Stimulated activated CD4-positive, alpha-beta T cell treated with anti-CD3 and anti-CD28 coated beads, Interleukin-4, amount 100 ng/mL, for 24 hours (primary cell): Measurements from ENCODE around the gene SAXO1.
"Not testable (repeated sequence)": the region's sequence is repeated elsewhere in the genome, so short reads cannot be mapped to it uniquely, and the experiment has no call there.

Experiments used
- DNase-seq: peaks from one replicate; pipeline ENCODE4 v3.0.0-alpha.2; 2020

The SAXO1 gene

DNA sequence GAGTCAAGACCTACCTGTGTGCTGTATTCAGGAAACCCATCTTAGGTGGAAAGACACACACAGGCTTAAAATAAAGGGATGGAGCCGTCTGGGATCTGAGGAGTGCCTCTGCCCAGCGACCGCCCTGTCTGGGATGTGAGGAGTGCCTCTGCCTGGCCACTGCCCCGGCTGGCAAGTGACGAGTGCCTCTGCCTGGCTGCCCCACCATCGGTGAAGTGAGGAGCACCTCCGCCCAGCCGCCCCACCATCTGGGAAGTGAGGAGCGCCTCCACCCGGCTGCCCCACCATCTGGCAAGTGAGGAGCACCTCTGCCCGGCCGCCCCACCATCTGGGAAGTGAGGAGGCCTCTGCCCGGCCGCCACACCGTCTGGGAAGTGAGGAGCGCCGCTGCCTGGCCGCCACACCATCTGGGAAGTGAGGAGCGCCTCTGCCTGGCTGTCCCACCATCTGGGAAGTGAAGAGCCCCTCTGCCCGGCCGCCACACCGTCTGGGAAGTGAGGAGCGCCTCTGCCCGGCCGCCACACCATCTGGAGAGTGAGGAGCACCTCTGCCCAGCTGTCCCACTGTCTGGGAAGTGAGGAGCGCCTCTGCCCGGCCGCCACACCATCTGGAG is 33.7 kb downstream of the SAXO1 start:
- no peak for DNase-seq

DNA sequence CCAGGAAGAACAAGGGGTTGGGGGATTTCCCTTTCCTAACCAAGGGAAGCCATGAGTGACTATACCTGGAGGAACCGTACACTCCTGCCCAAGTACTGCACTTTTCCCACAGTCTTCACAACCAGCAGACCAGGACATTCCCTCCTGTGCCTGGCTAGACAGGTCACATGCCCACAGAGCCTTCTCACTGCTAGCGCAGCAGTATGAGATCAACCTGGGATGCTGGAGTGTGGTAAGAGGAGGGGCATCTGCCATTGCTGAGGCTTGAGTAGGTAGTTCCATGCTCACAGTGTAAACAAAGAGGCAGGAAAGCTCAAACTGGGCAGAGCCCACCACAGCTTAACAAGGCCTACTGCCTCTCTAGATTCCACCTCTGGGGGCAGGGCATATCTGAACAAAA is 35.9 kb downstream of the SAXO1 start:
- DNase-seq: no peak

DNA sequence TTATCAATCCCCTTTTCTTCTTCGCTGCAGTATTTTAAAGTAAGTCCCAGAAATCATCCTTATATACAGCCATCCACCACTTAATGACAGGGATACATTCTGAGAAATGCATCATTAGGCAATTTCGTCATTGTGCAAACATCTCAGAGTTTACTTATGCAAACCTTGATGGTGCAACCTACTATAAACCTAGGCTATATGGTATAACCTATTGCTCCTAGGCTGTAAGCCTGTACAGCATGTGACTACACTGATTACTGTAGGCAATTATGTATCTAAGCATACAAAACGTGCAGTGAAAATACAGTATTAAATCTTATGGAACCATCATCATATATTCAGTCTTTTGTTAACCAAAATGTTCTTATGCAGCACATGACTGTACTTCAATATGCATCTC is 36.8 kb downstream of the SAXO1 start:
- no peak for DNase-seq

DNA sequence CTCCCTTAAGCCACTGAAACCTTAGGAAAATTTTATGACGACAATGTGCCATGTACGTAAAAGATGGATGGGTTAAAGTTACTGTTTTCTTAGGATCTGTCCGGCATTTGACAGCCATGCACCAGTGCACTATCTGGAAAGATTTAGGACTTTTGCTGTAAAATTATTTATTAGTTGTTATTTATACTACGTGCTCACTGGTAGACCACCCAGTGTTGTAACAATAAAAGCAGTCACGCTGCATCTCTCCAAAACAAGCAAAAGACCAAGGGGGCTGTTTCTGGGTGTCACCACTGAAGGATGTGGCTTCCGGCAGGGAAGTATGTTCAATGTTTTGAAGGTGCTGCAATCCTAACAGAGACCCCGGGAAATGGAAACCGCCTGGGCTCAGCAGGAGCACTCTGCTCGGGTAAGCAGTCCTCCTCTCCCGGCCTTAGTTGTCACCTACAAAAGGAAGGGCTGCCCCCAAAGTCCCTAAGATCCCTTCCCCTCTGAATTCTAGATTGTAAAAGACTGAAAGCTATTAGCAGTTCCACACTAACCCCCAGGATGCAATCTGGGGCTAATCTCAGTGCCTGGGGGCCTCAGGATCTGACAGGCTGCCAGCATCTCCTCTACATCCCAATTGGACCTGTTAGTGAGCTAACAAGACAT is 38.6 kb downstream of the SAXO1 start:
- DNase-seq: no peak

DNA sequence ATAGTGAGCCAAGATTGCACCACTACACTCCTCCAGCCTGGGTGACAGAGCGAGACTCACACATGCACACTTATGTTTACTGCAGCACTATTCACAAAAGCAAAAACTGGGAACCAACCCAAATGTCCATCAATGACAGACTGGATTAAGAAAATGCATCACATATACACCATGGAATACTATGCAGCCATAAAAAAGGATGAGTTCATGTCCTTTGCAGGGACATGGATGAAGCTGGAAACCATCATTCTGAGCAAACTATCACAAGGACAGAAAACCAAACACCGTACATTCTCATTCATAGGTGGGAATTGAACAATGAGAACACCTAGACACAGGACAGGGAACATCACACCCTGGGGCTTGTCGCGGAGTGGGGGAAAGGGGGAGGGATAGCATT is 41.8 kb downstream of the SAXO1 start:
- not testable (repeated sequence) for DNase-seq

DNA sequence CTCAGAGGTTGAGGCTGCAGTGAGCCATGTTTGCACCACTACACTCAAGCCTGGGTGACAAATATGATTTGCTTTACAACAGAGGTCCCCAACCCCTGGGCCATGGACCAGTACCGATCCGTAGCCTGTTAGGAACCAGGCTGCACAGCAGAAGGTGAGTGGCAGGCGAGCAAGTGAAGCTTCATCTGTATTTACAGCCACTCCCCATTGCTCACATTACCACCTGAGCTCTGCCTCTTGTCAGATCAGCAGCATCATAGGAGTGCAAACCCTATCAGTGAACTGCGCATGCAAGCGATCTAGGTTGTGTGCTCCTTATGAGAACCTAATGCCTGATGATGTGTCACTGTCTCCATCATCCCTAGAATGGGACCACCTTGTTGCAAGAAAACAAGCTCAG is 42.5 kb downstream of the SAXO1 start:
- no peak for DNase-seq

DNA sequence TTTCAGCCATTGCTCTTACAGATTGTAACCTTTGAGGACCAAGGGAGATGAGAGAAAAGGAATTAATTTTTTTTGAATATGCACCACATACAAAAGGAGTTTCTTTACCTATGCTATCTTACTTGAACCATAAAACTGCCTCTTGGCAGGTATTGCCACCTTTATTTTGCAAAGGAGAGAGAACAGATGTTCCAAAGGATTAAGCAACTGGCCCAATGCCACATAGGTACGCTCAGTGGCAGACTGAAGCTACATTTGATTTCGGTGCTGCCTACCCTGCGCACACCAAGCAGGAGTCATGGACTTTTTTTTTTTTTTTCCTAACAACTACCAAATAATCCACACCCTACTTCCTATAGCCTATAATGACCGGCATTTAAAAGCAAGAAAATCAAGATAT is 43.1 kb downstream of the SAXO1 start:
- no peak for DNase-seq

DNA sequence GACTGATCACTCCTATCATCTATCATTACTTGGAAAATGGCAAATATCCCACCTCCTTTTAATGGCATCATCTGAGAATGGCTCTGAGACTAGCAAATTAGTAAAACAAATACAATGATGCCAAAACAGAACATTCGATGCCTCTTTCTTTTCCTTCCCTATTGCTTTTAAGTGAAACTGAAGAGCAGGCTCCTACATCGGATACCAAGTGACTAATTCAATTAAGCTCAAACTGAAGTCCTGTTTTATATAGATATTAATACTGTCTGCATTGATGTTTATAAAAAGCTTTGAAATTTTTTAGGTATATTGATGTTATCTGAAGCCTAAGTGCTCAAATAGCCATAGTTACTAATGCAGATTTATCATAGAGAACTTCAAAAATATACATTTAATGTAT is 43.9 kb downstream of the SAXO1 start:
- DNase-seq: no peak

DNA sequence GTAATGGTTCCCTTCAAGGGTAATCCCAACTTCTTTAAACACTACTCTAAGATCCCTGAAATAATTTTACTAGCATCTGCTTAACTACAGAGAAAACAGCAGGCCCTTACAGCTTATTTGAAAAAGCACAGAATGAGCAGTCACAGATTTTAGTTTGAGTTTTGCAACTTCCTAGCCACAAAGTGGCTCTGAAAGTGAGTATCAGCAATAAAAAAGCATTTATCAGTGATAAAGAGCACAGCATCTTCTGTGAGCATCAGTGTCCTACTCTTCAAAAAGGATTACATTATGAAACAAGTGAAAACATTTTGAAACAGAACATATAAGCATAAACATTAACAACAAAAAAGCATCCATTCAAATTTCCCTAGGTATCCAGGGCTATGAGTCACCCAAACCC is 45.0 kb downstream of the SAXO1 start:
- no peak for DNase-seq

DNA sequence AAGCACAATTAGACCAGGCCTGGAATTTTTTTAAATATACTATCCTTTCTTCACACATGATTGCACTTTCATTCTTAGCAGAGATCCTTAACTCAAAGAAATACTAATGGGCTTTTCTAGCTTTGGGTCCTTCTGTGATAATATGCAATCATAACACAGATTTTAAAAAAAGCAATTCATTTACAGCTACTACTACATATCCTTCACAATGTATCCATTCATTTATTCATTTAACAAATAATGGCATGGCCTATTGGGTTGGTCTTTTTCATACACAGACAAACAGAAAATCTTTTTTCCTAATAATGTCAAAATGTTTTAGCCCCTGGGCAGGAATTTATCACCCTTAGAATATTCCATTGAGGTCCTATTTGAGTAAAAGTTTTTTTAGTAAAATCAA is 47.0 kb downstream of the SAXO1 start:
- no peak for DNase-seq

DNA sequence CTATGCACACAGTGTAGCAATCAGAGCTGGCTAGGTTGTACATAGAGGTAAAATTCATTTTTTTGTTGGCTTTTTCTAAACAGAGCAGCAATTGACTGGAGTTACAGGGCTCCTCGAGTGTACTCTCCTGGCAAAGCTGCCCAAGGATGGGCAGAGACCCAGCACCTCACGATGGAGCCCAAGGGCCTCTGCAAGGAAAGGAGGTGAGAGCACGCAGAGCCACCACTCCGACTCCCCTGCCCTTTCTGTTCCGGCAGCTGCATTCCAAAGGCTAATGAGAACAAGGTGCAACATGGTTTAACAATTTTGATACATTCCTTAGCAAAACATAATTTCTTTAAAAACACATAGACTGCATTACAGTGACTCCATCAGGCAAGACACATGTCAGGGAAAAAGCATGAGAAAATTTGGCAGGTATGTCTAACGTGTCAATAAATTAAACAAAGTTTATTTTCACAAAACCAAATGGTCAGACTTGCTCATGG is 47.5 kb downstream of the SAXO1 start:
- no peak for DNase-seq

DNA sequence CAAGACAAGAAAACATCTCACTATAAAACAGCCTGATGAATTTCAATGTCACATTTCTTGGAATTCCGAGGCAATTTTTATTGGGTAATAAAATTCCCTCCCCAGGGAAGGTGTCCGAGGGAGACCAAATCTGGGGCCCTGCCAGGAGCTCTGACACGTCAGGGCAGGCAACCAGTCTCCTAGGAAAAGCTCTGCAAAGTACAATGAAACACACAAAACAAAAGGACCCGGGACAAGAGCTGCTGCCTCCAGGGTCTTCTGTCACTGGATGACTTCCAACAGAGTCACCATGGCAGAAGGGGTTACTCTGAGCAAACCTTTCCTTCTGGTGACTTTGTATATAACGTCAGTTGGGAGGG is 50.8 kb downstream of the SAXO1 start:
- DNase-seq: no peak

DNA sequence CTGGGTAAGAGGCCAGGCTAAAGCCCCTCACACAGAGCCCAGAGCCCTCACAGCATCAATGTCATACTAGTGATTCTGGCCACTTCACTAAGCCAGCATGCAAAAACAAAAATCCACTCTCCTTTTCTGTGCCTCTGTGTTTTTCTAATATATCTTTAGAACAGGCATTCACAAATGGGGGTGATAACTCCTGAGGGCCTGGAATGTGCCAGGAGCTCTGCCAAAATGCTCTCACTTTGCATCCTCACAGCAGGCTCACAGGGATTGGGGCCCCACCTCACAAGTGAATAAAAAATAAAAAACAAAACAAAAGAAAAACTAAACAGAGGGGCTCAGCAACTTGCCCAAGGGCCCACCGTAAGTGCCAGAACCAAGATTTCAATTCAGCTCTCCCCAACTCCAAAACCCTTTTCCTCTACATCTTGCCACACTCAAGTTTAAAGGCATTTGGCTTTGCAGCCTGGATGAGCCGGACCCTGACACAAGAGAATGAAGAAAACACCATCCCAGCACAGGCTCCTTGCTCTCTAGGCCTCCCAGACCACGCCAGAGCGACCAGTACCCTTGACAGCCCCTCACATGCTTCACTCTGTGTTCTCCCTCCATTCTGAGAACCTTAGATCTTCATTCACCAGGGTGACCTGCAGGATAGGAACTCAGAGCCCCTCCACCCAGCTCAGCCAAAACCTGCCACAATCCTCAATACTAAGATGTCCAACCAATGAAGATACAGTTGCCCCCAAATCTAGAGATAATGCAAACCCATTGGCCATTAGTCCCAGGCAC is 51.3 kb downstream of the SAXO1 start:
- DNase-seq: no peak

DNA sequence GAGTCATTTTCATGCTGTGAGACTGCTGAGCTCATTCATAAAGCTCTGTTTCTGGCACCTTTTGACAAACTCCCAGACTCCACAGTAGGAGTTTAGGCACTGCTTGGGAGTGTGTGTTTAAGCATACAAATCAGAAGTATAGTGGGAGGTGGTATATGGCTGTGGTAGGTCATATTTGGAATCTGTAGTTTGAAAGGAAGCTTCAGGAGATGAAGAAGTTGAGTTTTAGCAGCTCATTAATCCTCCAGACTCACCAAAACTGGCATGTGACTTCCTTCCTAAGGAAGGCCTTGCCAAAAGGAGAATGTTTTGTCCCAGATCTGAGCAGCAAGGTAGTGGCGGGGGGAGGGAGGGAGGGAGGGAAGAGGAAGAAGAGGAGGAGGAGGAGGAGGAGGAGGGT is 52.8 kb downstream of the SAXO1 start:
- DNase-seq: no peak

DNA sequence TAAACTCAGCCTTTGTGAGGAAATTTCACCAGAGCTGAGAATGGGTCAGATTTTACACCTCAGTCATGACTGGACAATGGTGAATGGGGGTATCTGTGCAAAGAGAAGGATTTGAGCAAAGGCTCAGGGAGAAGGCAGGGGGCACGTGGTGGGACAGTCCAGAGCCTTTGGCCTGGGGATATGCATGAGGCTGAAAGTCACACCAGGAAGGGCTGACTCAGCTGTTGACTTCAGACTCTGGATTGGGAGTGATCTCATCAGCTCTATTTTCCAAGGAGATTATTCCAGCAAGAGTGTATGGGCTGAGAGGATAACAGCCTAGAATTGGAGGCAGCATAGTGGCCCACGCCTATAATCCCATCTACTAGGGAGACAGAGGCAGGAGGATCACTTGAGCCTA is 53.6 kb downstream of the SAXO1 start:
- DNase-seq: no peak

DNA sequence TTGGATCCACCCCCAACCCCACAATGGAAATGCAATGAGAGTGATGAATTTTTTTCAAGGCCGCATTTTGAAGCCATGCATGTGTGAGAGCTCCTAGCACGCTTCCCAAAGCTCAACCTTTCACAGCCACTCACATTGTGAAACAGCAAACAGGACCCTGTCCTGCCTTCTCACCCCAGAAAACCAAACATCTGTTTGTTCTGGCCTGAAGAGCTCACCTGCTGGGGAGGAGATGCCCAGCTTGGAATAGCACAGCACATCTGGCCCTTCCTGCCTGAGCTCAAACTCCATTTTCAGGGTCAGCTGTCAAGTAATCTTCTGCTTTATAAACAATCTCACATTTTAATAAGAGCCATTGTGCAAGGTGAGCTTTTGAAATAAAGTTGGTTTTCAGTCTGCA is 54.8 kb downstream of the SAXO1 start:
- no peak for DNase-seq

DNA sequence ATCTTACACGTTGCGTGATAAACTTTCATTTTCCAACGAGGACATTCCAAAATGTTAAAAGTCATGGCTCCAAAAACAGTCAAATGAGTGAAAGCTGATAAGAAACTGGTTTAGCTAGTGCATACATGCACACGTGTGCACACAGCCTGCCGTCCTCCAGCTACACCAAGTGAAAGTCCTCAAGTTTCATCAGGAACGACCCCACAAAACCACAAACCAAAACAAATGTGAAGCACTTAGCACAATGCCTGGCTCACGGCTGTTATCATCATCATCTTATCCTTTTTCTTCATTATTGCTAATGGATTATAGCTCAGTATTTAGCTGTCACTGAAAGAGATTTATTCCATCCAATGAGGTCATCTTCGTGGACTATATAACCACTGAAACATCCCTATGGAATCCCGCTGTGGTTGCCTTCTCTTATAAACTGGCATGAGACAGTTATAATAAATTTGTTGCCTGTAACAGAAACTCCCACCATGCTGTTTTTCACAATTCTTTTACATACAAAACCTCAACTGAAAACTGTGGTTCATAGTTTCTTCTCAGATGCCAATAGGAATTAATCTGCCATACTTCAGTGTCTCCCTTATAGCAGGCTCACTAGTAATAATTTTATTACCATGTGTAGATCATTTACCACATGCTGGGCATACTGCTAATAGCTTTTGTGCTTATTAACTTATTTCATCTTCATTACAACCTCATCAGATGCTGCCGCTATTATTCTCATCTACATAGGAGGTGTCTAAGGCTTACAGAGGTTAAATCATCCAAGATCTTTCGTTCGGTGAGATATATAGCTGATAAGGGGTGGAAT is 56.1 kb downstream of the SAXO1 start:
- no peak for DNase-seq

DNA sequence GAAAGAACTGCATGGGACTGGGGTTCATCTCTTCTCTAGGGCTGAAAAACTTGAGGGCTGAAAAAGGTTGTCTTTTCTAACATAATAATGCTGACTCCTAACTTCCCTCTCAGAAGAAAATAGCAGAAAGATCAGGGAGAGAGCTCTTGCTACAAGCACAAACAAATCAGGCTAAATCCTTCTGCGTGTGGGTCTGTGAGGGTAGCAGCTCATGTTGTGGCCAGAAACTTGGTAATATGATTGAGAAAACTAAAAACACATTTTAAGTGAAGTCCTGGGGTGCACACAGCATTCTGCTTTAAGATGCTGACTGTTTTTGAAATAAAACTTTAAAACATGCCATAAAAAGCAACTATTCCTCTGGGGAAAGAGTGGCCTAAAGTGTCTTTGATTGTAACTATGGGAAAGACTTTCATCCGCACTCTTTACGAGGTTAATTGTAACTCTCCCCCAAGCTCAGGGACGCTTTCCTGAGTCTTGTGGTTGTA is 56.7 kb downstream of the SAXO1 start:
- DNase-seq: no peak

DNA sequence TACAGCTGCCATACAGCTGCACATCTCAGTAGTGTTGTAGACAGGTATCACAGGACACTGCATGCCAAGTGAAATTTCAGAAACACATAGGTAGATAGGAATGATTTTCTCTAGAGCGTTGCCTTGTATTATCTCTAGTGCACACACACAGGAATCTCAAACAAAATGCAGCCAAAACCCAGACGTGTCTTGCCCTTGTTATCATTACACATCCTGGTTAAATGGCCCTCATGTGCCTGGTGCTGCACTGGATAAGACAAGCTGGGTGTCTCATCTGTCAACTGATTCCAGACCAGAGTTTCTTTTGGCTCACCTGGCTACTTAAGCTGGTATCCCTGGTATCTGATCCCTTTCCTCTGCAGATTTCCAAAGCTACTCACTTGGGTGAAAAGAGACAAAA is 59.7 kb downstream of the SAXO1 start:
- no peak for DNase-seq

DNA sequence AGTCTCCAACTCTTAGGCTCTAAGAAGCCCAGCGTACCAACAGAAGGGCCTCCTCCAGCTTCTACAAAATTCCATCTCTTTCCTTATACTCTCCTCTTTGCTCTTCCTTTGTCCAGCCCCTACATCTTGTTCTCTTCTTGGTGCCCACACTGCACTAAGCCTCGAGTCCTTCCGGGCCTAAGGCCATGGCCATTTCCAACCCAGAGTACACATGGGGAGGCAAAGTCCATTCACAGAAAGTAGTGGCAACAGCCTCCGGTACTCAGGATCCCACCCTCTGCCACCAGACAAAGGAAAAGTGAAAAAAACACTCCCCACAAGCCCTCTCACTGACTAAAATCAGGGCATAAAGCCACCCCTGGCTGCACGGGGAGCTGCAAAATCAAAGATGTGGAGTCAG is 60.3 kb downstream of the SAXO1 start:
- no peak for DNase-seq

DNA sequence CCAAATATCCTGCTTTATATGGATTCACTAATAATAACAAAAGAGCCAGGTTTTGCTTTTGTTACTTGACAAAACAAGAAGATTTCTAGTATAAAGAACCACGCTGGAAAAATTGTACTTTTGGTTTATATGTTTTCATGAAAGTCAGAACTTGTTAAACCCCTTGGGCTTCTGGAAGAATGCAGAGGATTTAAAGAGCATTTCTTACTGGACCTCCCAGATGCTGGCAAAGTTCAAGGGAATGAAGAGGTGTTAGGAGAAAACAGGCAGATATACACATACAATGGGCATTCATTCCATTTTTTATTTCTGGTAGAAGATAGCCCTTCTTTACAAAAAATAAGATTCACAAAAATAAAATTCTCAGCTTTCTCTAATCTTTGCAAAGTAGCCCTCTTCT is 61.1 kb downstream of the SAXO1 start:
- DNase-seq: no peak

DNA sequence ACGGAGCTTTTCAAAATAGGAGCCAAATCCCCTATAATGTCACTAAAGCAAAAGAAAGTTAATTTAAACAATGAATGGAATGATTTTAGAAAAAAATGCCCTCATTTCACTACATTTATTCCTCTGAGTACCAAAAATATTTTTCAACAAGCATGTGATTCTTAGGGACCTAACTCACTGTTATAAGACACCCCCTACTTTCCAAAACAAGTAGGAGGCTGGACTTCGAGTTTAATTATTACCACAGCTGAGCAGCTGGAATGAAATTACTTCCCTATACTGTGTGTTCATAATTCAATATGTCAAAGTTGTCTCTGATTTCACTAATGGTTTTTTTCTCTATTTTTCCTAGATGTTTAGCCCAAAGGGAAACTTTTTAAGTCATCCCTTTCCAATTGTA is 61.6 kb downstream of the SAXO1 start:
- DNase-seq: no peak

DNA sequence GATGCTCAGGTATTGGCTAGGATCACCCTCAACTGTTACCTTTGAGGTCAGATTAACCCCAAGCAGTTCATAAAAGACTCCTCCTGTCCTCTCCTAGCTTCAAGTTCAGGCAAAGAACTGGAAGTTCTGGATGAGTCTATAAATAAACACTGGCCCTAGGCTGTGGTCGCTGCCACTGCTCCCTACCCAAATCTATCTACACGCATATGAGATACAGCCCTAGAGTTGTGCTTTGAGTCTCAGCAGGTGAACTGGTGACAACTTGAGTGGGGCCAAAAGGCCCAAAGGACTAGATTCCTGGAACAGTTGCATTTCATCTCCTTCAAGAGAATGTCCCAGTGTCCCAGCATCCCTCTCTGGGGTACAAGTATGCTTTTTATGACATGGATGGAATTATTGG is 62.6 kb downstream of the SAXO1 start:
- no peak for DNase-seq
